ENCODE results near the gene MRPL20.

The MRPL20 gene

DNA sequence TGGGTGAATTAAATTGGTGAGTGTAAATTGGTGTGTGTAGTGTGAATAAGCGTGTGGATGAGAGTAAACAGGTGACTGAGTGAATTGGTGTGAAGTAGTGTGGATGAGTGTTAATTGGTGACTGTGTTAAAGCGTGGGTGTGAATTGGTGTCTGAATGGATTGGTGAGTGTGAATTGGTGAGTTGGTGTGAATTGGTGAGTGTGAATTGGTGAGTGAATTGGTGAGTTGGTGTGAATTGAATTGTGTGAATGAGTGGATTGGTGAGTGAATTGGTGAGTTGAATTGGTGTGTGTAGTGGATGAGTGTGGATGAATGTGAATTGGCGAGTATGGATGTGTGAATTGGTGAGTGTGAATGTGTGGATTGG, 40.4 kb downstream of the MRPL20 start:
- in situ Hi-C loops (cut with MboI; ENCODE audit: low sequenced_read_pairs), result no loop called here

DNA sequence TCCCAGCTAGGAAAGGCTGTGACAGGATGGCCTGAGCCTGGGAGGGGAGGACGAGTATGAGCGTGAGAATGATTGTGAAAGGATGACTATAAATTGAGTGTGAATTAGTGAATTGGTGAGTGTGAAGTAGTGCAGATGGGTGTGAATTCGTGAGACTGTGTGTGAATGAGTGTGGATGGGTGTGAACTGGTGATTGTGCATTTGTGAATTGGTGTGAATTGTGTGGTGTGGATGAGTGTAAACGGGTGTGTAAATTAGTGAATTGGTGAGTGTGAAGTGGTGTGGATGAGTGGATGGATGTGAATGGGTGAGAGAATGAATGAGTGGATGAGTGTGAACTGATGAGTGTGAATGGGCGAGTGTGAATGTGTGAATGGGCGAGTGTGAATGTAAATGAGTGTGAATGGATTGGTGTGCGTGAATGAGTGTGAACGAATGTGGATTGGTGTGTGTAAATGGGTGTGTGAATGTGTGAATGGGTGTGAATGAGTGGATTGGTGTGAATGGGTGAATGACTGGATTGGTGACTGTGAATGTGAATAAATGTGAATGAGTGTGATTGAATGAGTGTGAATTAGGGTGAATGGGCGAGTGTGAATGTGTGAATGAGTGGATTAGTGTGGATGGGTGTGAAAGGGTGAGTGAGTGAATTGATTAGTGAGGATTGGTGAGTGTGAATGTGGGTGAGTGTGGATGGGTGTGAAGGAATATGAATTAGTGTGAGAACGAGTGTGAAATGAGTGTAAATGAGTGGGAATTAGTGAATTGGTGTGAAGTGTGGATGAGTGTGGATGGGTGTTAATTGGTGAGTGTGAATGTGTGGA, 41.0 kb downstream of the MRPL20 start:
- in situ Hi-C loops (cut with MboI; ENCODE audit: low sequenced_read_pairs), result no loop called here

DNA sequence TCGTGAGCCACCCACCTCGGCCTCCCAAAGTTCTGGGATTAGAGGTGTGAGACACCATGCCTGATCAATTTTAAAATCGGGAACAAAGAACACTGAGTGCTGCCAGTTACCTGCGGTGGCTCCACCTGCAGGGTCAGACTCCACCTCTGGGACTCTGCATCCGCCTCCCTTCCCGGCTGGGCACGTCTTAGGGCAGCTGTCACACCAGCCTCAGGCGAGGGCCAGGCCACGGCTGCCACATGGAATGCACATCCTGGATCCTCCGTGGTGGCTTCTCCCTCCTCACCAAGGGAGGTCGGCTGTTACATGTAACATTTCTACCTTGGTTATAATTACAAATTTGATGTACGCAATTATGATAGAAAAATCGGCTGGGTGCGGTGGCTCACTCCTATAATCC, 42.8 kb downstream of the MRPL20 start:
- in situ Hi-C loops (cut with MboI; ENCODE audit: low sequenced_read_pairs), result no loop called here

DNA sequence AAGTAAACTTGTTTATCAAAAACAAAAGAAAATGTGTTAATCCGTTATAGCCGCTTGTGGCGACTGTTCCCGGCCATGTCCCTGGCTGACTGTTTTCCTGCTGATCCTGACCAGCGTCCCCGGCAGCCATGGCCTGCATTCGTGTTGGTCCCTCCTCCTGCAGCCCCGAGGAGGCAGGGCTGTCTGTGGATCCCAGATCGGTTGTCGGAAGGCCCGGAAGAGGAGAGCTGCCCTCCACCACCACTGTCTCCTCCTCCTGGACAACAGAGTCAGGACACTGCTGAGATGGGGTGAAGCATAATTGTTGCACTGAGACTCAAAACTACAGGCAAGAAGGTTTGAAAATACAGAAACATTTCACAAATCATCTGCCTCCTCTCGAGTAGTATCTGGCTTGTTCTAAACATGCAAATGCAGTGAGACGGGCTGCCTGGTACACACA, 45.1 kb downstream of the MRPL20 start:
- in situ Hi-C loops (cut with MboI; ENCODE audit: low sequenced_read_pairs), result no loop called here

DNA sequence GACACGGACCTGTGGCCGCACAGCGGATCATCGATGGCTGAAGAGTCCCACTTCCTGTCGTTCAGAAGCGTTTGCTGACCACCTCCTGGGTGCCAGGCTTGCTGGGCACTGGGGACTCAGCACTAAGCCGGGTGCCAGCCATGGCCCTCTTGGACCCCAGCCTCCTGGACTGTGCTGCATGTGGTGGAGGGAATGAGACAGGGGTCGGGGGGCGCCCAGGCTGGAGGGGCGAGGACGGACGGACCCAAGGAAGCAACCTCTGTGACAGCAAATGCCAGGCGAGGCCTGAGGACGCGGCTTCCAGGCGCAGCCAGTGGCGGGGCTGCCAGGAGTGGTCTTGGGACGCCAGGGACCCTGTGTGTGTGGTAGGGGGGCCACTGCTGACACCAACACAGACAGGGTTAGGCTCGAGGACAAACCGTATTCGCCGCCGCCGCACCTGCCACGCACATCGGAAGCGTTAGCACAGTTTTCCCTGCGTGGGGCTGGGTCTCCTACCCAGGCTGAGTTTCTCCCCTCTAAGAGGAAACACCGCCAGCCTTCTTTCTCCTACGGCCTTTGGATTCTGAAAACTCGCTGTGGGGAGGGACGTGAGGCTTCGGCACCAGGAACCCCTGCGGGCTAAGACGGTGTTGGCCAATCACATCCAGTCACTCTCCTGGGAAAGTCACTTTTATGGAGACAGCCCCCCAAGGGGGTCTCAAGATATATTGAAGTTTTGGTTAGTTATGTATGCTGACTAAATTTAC, 45.7 kb downstream of the MRPL20 start:
- in situ Hi-C loops (cut with MboI; ENCODE audit: low sequenced_read_pairs), result no loop called here

DNA sequence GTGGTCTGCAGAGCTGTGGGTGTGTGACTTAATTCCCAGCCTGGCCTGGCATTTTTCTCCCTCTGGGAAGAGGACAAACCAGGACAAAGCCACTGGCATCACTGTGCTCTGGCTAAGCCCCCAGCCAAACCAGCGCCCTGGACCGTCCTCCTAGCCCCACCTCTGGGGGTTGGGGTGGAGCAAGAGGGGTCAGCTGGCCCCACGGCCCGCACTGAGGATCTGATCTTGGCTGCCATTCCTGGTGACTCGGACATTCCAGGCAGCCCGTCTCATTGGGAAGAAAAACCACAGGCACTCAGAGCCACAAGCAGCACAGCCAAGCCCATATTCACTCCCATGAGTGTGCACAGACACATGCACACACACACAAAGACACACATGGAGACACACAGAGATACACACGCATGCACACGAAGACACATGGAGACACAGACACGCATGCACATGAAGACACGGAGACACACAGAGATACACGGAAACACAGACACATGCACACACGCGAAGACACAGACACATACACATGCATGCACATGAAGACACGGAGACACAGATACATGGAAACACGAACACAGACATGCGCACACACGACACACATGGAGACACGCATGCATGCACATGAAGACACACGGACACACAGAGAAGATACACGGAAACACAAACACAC, 46.5 kb downstream of the MRPL20 start:
- in situ Hi-C loops (cut with MboI; ENCODE audit: low sequenced_read_pairs), result no loop called here

DNA sequence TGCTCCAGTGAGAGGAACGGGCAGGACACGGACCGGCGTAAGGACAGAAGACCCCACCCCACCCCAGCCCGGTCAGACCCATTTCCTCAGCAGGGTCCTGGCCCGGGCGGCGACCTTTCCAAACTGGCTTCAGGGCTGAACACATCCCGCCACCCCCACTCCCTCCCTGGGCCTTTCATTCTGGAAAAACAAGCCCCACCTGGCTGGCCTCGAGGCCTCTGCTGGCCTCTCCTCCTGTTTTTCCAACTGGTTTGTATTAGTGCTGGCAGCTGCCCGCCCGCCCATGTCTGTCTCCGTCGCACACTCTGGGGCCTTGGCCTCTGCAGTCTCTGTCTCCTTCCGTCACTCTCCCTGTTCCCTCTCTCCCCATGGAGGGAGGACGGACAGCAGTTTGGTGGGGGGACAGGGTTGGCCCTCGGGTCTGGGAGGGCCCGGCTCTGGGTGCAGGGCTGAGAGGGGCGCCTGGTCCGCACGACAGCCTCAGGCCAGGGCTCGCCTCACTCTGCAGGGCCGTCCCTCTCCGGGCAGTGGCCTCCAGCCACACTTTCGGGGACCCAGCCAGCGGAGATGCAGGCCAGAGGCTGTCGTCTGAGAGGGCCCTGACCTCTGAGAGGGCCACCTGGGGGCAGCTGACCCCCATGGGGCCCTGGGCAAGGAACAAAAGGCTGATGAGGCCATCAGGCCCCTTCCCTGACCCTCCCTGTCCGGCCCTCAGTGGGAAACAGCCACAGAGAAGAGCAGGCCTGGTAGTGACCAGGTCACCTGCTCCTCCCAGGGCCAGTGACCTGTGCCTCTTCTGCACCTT, 47.2 kb downstream of the MRPL20 start:
- in situ Hi-C loops (cut with MboI; ENCODE audit: low sequenced_read_pairs), result no loop called here

DNA sequence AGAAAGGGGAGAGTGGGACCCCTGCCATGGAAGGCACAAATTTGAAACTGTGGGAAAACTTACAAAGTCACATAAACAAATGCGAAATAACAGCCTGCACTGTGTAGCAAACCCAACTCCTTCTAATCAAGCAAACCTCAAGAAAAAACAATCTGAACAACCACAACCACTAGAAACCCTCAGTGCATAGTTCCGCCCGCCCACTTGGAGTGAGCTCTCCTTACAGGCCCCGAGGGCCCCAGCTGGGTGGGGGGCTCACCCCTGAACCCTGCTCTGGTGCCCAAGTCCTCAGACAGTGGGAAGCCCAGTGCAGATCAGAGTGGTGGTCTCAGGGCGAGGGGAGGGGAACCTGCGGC, 47.8 kb downstream of the MRPL20 start:
- in situ Hi-C loops (cut with MboI; ENCODE audit: low sequenced_read_pairs), result no loop called here

DNA sequence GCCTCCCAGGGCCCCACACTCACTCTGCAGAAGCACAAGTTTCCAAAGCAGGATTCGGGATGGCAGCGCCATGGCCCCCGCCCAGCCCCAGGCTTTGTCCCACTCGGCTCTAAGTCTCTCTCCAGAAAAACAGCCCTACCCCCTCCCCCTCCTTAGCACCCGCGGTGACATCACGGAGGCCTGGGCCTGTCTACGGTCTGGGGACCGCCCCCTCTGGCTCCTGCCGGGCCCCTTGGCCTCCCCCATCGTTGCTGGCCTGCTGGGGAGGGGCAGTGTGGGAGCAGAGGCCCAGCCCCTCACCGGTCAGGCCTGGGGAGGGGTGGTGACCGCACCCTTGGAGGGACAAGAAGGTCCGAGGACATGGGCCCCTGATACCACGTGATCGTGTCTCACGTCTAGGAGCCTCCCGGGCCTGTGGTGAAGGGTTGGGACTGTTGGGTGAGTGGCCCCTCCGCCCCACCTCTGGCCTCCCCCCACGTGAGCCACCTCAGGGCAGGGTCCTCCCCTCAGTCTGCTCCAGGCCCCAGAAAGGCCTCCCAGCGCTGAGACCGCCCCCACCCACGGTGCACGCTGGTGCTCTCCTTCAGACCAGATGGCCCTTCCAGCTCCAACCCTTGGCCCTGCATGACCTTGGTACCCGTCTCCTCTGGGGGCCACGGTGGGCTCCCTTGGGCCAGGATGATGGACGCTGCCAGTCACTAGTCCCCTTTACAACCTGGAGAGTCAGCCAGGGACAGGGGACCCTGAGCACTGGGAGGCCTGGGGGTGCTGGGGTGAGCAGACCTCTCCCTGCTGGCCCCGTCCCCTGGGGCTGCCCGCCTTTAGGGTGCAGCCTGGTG, 48.4 kb downstream of the MRPL20 start, which contains the start of gene MXRA8:
Gene MXRA8, minus strand, starts transcription at position 123 of the 839 bp plus-strand sequence. Its CDS starts 51 bp downstream, at position 72.
- in situ Hi-C loops (cut with MboI; ENCODE audit: low sequenced_read_pairs), result no loop called here

DNA sequence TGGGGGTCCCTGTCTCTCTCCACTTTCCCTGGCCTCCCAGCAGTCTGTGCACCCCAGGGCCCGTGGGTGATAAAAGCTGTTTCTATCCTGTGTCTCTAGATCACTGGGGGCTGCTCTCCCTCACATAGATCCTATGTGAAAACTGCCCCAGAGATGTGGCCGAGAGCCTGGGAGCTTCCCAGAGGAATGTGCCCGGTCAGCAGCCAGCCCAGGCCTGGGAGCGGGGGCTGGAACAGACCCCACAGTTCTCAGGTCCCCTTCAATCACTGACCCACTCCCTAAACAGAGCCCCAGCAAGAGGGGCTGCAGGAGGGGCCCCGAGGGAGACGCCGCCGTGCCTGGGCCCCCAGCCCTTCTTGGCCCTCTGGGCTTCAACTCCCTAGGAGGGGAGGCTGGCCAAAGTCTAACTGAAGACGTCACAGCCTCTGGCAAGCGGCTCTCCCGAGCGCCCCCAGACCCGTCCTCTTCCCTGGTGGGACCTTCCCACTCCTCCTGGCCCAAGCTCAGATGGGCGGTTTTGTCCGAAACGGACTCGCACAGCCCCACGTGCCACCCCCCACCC, 49.1 kb downstream of the MRPL20 start:
- in situ Hi-C loops (cut with MboI; ENCODE audit: low sequenced_read_pairs), result no loop called here

DNA sequence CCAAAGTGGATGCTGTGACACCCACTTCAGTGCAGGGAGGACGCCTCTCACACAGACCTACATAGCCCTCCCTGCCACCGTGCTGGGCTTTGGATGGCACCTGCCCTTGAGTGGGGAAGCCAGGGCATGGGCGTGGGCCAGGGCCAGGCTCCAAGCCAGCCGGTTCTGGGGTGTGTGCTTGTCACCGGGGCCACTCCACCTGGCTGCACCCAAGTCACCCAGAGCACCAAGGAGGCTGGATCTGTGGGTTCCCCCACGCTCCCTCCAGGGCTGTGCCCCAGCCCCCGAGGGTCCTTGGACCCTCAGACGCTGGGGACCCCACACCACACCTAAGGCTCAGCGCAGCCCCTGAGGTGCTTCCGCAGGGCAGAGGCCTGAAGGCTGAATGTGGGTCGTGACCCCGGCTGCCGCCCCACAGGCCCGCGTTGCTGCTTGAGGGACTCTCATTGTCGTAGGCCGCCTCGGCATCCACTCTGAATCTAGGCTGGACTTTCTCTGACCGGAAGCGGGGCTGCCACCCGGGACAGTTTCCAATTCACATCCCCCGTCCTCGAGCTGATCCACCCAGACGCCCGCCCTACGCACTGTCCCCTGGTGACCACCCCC, 50.2 kb downstream of the MRPL20 start:
- in situ Hi-C loops (cut with MboI; ENCODE audit: low sequenced_read_pairs), result no loop called here

DNA sequence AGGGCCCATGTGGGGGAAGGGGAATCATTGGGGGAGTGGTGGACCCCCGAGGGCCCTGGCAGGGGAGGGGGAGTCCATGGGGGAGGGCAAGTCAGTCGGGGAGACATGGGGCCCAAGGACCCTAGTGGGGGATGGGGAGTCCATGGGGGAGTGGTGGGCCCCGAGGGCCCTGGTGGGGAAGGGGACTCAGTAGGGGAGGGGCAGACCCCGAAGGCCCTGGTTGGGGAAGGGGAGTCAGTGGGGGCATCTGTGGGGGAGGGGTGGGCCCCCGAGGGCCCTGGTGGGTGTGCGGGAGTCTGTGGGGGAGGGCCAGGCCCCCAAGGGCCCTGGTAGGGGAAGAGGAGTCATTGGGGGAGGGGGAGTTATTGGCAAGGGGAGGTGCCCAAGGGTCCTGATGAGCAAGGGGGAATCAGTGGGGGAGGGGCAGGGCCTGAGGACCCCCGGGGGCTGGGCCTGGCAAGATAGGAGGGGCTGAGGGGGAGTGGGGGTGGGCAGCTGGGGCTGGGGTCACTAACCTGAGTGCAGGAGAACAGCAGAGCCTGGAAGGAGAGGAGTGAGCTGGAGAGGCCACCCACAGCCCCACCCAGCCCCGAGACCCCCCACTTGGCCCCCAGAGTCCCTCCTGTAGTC, 50.8 kb downstream of the MRPL20 start:
- in situ Hi-C loops (cut with MboI; ENCODE audit: low sequenced_read_pairs), result no loop called here

DNA sequence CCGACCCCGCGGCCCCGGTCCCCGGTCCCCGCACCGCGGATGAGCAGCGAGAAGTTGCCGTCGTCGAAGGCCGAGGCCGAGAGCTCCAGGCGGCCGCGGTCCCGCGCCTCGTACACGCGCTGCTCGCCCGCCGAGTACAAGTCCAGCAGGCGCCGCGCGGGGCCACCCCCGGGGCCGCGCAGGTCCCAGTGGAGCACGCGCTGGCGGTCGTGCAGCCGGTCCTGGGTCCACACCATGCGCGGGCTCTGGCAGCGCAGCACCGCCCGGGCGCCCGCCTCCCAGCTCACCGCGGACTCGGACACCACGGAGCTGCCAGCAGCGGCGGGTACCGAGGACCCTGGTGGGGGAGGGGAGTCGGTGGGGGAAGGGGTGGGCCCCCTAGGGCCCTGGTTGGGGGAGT, 51.7 kb downstream of the MRPL20 start:
- in situ Hi-C loops (cut with MboI; ENCODE audit: low sequenced_read_pairs), result no loop called here

DNA sequence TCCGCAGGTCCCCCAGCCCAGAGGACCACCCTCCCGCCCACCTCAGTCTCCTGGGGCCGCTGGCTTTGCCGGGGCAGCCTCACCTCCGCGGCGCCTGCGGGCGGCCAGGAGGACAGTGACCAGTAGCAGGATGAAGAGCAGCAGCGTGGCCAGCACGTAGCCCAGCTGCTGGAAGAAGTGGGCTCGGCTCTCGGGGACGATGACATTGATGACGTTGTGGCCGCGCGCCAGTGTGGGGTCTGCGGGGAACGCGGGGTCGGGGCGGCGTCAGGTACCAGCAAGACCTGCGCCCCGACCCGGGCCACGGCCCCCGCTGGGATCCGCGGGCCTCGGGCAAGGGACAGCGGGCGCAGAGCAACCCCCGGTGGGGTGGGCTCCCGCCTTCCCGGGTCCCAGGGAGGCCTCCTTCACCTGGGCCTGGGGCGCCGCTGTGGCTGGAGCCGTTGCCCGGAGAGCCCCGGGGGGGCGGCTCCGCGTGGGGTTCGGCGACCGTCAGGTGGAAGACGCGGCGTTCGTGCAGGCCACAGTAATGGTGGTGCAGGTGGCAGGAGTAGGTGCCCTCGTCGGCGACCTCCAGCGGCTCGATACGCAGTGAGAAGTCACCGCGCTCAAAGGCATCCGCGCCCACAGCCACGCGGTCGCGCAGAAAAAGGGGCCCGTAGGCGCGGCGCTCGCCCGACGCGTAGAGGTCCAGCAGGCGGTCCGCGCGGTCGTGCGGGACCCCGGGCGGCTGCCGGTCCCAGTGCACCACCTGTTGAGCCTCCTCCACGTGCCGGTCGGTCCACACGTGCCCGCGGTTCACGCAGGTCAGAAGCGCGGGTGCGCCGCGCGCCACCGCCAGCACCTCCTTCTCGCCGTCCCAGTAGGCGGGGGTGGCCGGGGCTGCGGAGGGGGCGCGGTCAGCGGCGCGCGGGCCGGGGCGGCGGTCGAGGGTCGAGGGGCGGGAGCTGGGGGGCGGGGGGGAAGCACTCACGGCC, 52.5 kb downstream of the MRPL20 start:
- in situ Hi-C loops (cut with MboI; ENCODE audit: low sequenced_read_pairs), result no loop called here

DNA sequence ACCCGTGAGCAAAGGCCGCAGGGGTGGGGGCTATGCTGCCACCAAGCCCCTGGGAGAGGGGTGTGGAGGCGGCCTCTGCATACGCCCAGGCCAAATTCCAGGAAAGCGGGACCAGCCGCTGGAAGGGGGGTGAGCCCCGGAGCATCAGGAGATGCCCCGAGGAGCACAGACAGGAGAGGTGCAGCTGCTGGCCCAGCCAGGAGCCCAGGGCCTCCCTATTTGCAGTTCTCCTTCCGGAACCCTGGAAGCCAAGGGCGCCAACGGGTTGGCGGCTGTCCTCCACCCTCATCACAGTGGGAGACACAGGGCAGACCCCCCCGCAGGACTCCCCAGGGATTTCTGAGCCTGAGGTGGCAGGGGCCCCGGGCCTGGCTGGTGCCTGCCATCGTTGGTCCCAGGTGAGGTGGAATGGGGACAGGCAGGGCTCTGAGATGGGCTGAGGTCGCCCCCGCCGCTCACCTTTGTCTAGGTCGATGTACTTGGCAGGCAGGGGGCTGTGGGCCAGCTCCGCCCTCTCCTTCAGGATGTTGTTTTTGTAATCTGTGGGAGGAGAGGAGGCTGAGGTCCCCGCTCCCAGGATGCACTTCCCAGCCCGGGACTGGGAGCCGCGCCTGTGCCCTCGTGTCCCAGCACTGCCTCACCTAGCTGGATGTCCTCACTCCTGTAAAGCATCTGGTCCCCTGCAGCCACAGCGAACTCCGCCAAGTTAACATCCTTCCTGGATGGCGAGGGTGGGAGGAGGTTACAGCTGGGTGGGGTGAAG, 53.5 kb downstream of the MRPL20 start:
- in situ Hi-C loops (cut with MboI; ENCODE audit: low sequenced_read_pairs), result no loop called here

DNA sequence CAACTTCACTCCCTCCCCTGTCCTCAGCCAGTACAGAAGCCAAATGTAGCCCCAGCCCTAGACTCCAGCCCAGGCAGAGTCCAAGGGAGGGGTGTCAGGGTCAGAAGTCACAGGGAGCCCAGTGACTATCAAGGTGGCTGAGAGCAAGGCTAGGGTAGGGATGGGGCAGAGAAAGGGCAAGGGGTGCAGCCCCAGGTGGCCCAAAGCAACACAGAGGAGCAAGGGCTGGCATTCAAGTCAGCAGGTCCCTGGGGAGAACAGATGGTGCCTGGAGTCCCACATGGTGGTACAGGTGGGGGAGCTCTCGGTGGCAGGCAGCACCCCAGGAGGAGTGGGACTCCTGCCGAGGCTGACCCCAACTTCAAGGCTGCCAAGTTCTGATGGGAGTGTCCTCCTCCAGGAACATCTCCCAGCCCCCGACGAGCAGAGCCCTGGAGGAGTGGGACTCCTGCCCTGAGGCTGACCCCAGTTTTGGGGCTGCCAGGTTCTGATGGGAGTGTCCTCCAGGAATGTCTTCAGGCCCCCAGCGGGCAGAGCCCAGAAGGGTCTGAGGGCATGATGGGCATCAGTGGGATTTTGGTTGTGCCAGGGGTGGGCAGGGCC, 54.2 kb downstream of the MRPL20 start:
- in situ Hi-C loops (cut with MboI; ENCODE audit: low sequenced_read_pairs), result no loop called here

Data from hTERT RPE-1 (cell line).